GM23338 (cell line): Measurements from ENCODE around the gene CMIP. TPM values are rescaled to one million over a fixed set of nuclear protein-coding genes. Genes with fewer than 3 reads are reported as not detected.

Source experiments
- ATAC-seq: fragments of 200-7000 bp; cut with Tn5 transposase; 3 replicates; pipeline ENCODE4 v1.9.1; 2020
- DNase-seq: peaks from one replicate; pipeline ENCODE4 v3.0.0-alpha.2; 2015; ENCODE audit warnings: low spot score
- H2AFZ ChIP-seq: fragments of 200-600 bp; sonication (generic); 2 replicates; pipeline ENCODE4 v1.8.0; 2016; ENCODE audit warnings: antibody characterized with exemption, mild to moderate bottlenecking, moderate library complexity
- H3F3A ChIP-seq: fragments of 200-600 bp; sonication (generic); replicated peaks from 2 replicates; pipeline ENCODE4 v1.8.0; 2017; ENCODE audit warnings: antibody characterized with exemption, mixed run types, low read depth
- H3K27ac ChIP-seq: fragments of 200-600 bp; sonication (generic); 2 replicates; pipeline ENCODE4 v1.6.1; 2016; ENCODE audit warnings: low read depth
- H3K27me3 ChIP-seq: fragments of 200-600 bp; sonication (generic); 2 replicates; pipeline ENCODE4 v1.8.0; 2016; ENCODE audit warnings: mild to moderate bottlenecking, mixed run types, moderate library complexity; ENCODE audit not compliant: insufficient read depth
- H3K36me3 ChIP-seq: fragments of 200-600 bp; sonication (generic); 2 replicates; pipeline ENCODE4 v1.8.0; 2016; ENCODE audit warnings: mild to moderate bottlenecking; ENCODE audit not compliant: insufficient read depth
- H3K4me1 ChIP-seq: fragments of 200-600 bp; sonication (generic); 2 replicates; pipeline ENCODE4 v1.8.0; 2016; ENCODE audit warnings: mild to moderate bottlenecking, moderate library complexity; ENCODE audit not compliant: insufficient read depth
- H3K4me2 ChIP-seq: fragments of 200-600 bp; sonication (generic); 2 replicates; pipeline ENCODE4 v1.7.1; 2017; ENCODE audit warnings: mixed run types
- H3K4me3 ChIP-seq: fragments of 200-600 bp; sonication (generic); 2 replicates; pipeline ENCODE4 v1.6.1; 2016; ENCODE audit warnings: mixed run types
- H3K79me2 ChIP-seq: fragments of 200-600 bp; sonication (generic); replicated peaks from 2 replicates; pipeline ENCODE4 v1.8.0; 2017; ENCODE audit warnings: mild to moderate bottlenecking; ENCODE audit not compliant: insufficient read depth
- H3K9me2 ChIP-seq: fragments of 200-600 bp; sonication (generic); 2 replicates; pipeline ENCODE4 v1.8.0; 2017; ENCODE audit not compliant: insufficient read depth
- H4K20me1 ChIP-seq: fragments of 200-600 bp; sonication (generic); replicated peaks from 2 replicates; pipeline ENCODE4 v1.8.0; 2017; ENCODE audit warnings: mild to moderate bottlenecking; ENCODE audit not compliant: insufficient read depth
- H3K27ac Mint-ChIP-seq: 2 replicates; pipeline ENCODE4 v1.8.0; 2020; ENCODE audit warnings: inconsistent platforms, mild to moderate bottlenecking, moderate library complexity, mixed read lengths
- H3K27me3 Mint-ChIP-seq: 3 replicates; pipeline ENCODE4 v1.8.0; 2022; ENCODE audit warnings: low read depth, mild to moderate bottlenecking, moderate library complexity, mixed read lengths, inconsistent platforms; ENCODE audit not compliant: insufficient read depth, poor library complexity
- H3K36me3 Mint-ChIP-seq: 3 replicates; pipeline ENCODE4 v1.8.0; 2021; ENCODE audit warnings: low read depth, mild to moderate bottlenecking, inconsistent platforms, moderate library complexity, mixed read lengths
- H3K4me1 Mint-ChIP-seq: 3 replicates; pipeline ENCODE4 v1.8.0; 2020; ENCODE audit warnings: mild to moderate bottlenecking, inconsistent platforms, mixed read lengths
- H3K4me3 Mint-ChIP-seq: 3 replicates; pipeline ENCODE4 v1.8.0; 2021; ENCODE audit warnings: moderate library complexity, mild to moderate bottlenecking, inconsistent platforms, mixed read lengths
- H3K9me3 Mint-ChIP-seq: 3 replicates; pipeline ENCODE4 v1.8.0; 2020; ENCODE audit warnings: moderate library complexity, mild to moderate bottlenecking, inconsistent platforms, mixed read lengths
- CREB1 ChIP-seq: fragments of 250-450 bp; sonication (Bioruptor Pico); IDR thresholded peaks from 2 replicates; pipeline ENCODE4 v1.5.0; 2020; ENCODE audit warnings: low read depth, mild to moderate bottlenecking, moderate library complexity
- EZH2 ChIP-seq: fragments of 200-600 bp; sonication (generic); IDR thresholded peaks from one replicate; pipeline ENCODE4 v1.8.0; 2017; ENCODE audit warnings: antibody characterized with exemption, mild to moderate bottlenecking, low read depth; ENCODE audit not compliant: unreplicated experiment
- EZH2phosphoT487 ChIP-seq: fragments of 200-600 bp; sonication (generic); IDR thresholded peaks from one replicate; pipeline ENCODE4 v1.8.1; 2018; ENCODE audit warnings: antibody characterized with exemption; ENCODE audit not compliant: unreplicated experiment
- JUNB ChIP-seq: IDR thresholded peaks from one replicate; pipeline ENCODE4 v1.6.1; 2016; ENCODE audit warnings: antibody characterized with exemption; ENCODE audit not compliant: unreplicated experiment
- NANOG ChIP-seq: IDR thresholded peaks from 2 replicates; pipeline ENCODE4 v1.6.1; 2016; ENCODE audit warnings: antibody characterized with exemption, borderline replicate concordance
- POLR2AphosphoS5 ChIP-seq: IDR thresholded peaks from 2 replicates; pipeline ENCODE4 v1.6.1; 2016; ENCODE audit warnings: antibody characterized with exemption, low read depth
- STAT1 ChIP-seq: IDR thresholded peaks from one replicate; pipeline ENCODE4 v1.6.1; 2016; ENCODE audit warnings: antibody characterized with exemption; ENCODE audit not compliant: unreplicated experiment
- ZNF114 ChIP-seq: fragments of 250-450 bp; sonication (Bioruptor Pico); IDR thresholded peaks from 2 replicates; pipeline ENCODE4 v1.5.0; 2020; ENCODE audit warnings: mild to moderate bottlenecking, moderate library complexity
- ZNF331 ChIP-seq: fragments of 250-450 bp; sonication (Bioruptor Pico); IDR thresholded peaks from 2 replicates; pipeline ENCODE4 v1.5.0; 2020; ENCODE audit warnings: low read depth, mild to moderate bottlenecking, moderate library complexity
- polyA plus RNA-seq: library from polyadenylated mRNA; unstranded; fragments of >200 nt; fragmentation: Nextera tagmentation; extraction: Ambion mirVana; gene quantifications from 2 replicates; pipeline ENCODE4 v1.2.1, GENCODE V29; 2016
- total RNA-seq: library from RNA; depleted of rRNA; stranded (reverse); fragments of >200 nt; shearing (Covaris generic); gene quantifications from 2 replicates; pipeline ENCODE4 v1.2.3, GENCODE V29; 2014
- TF ChIP-seq, protein P1 (sequence below): IDR thresholded peaks from 2 replicates; pipeline ENCODE4 v1.6.1; 2016; ENCODE audit warnings: antibody characterized with exemption
- TF ChIP-seq, protein P2 (sequence below): fragments of 250-450 bp; sonication (Bioruptor Pico); IDR thresholded peaks from 2 replicates; pipeline ENCODE4 v1.5.0; 2020; ENCODE audit warnings: mild to moderate bottlenecking, moderate library complexity
- TF ChIP-seq, protein P3 (sequence below), 2 experiments: fragments of 200-600 bp in 1 of 2; sonication (generic) in 1 of 2; conservative IDR thresholded peaks; 2 replicates each; pipeline versions ENCODE4 v1.5.1 to v1.6.1; 2016 to 2017; ENCODE audit warnings: antibody characterized with exemption in 2 of 2, low read depth in 2 of 2, mild to moderate bottlenecking in 2 of 2, moderate library complexity in 1 of 2
- TF ChIP-seq, protein P4 (sequence below): IDR thresholded peaks from one replicate; pipeline ENCODE4 v1.6.1; 2018; ENCODE audit warnings: antibody characterized with exemption; ENCODE audit not compliant: unreplicated experiment

The CMIP gene
- total and polyA plus RNA-seq, 2 experiments from 2014 or later = 9.5 to 62.3 TPM

DNA sequence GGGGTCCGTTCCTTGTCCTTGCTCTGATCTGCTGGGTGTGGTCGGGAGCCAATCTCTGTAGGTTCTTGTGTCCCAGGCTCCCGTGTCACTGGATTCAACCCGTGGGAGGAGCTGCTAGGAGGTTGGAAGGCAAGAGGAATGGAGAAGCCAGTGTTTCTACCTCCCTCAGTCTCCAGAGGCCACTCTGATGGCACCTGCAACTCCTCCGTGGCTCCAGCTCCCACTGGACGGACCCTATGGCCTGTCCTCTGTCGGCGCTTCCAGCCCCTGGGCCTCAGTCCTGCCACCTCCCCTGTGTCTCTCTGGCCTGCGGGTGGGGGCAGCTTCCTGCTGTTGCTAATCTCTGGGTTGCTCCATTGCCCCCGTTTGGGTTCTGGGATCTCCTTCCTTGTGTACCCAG, 71.1 kb downstream of the CMIP start:
- no peaks in the 10 kb centered on the region for H3K36me3 ChIP-seq
- H3K79me2 ChIP-seq = peaks cover 92% of the 10 kb centered on the region
- 0 out of 2 replicates have a peak, but pooled peaks cover 5% of the 10 kb centered on the region for H3F3A ChIP-seq
- H3K27ac ChIP-seq = no peak overlapping the region
- H3K4me1 Mint-ChIP-seq = peaks cover 25% of the 10 kb centered on the region
- ATAC-seq (no peak), DNase-seq (no peak)
- no peak overlapping the region for H3K4me3 ChIP-seq
- TF ChIP-seq EZH2 (no peak), STAT1 (no peak), POLR2AphosphoS5 (no peak), ZNF114 (CRISPR knock-in tag) (no peak), JUNB (no peak), EZH2phosphoT487 (no peak), ZNF331 (CRISPR knock-in tag) (no peak), NANOG (no peak), CREB1 (CRISPR knock-in tag) (no peak)
- TF ChIP-seq, protein P1, sequence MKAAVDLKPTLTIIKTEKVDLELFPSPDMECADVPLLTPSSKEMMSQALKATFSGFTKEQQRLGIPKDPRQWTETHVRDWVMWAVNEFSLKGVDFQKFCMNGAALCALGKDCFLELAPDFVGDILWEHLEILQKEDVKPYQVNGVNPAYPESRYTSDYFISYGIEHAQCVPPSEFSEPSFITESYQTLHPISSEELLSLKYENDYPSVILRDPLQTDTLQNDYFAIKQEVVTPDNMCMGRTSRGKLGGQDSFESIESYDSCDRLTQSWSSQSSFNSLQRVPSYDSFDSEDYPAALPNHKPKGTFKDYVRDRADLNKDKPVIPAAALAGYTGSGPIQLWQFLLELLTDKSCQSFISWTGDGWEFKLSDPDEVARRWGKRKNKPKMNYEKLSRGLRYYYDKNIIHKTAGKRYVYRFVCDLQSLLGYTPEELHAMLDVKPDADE = no peak
- TF ChIP-seq, protein P2, sequence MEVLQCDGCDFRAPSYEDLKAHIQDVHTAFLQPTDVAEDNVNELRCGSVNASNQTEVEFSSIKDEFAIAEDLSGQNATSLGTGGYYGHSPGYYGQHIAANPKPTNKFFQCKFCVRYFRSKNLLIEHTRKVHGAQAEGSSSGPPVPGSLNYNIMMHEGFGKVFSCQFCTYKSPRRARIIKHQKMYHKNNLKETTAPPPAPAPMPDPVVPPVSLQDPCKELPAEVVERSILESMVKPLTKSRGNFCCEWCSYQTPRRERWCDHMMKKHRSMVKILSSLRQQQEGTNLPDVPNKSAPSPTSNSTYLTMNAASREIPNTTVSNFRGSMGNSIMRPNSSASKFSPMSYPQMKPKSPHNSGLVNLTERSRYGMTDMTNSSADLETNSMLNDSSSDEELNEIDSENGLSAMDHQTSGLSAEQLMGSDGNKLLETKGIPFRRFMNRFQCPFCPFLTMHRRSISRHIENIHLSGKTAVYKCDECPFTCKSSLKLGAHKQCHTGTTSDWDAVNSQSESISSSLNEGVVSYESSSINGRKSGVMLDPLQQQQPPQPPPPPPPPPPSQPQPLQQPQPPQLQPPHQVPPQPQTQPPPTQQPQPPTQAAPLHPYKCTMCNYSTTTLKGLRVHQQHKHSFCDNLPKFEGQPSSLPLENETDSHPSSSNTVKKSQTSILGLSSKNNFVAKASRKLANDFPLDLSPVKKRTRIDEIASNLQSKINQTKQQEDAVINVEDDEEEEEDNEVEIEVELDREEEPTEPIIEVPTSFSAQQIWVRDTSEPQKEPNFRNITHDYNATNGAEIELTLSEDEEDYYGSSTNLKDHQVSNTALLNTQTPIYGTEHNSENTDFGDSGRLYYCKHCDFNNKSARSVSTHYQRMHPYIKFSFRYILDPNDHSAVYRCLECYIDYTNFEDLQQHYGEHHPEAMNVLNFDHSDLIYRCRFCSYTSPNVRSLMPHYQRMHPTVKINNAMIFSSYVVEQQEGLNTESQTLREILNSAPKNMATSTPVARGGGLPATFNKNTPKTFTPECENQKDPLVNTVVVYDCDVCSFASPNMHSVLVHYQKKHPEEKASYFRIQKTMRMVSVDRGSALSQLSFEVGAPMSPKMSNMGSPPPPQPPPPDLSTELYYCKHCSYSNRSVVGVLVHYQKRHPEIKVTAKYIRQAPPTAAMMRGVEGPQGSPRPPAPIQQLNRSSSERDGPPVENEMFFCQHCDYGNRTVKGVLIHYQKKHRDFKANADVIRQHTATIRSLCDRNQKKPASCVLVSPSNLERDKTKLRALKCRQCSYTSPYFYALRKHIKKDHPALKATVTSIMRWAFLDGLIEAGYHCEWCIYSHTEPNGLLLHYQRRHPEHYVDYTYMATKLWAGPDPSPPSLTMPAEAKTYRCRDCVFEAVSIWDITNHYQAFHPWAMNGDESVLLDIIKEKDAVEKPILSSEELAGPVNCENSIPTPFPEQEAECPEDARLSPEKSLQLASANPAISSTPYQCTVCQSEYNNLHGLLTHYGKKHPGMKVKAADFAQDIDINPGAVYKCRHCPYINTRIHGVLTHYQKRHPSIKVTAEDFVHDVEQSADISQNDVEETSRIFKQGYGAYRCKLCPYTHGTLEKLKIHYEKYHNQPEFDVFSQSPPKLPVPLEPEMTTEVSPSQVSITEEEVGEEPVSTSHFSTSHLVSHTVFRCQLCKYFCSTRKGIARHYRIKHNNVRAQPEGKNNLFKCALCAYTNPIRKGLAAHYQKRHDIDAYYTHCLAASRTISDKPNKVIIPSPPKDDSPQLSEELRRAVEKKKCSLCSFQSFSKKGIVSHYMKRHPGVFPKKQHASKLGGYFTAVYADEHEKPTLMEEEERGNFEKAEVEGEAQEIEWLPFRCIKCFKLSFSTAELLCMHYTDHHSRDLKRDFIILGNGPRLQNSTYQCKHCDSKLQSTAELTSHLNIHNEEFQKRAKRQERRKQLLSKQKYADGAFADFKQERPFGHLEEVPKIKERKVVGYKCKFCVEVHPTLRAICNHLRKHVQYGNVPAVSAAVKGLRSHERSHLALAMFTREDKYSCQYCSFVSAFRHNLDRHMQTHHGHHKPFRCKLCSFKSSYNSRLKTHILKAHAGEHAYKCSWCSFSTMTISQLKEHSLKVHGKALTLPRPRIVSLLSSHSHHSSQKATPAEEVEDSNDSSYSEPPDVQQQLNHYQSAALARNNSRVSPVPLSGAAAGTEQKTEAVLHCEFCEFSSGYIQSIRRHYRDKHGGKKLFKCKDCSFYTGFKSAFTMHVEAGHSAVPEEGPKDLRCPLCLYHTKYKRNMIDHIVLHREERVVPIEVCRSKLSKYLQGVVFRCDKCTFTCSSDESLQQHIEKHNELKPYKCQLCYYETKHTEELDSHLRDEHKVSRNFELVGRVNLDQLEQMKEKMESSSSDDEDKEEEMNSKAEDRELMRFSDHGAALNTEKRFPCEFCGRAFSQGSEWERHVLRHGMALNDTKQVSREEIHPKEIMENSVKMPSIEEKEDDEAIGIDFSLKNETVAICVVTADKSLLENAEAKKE (CRISPR knock-in tag) = no peak
- TF ChIP-seq, protein P3, sequence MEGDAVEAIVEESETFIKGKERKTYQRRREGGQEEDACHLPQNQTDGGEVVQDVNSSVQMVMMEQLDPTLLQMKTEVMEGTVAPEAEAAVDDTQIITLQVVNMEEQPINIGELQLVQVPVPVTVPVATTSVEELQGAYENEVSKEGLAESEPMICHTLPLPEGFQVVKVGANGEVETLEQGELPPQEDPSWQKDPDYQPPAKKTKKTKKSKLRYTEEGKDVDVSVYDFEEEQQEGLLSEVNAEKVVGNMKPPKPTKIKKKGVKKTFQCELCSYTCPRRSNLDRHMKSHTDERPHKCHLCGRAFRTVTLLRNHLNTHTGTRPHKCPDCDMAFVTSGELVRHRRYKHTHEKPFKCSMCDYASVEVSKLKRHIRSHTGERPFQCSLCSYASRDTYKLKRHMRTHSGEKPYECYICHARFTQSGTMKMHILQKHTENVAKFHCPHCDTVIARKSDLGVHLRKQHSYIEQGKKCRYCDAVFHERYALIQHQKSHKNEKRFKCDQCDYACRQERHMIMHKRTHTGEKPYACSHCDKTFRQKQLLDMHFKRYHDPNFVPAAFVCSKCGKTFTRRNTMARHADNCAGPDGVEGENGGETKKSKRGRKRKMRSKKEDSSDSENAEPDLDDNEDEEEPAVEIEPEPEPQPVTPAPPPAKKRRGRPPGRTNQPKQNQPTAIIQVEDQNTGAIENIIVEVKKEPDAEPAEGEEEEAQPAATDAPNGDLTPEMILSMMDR (conservative IDR thresholded peaks at IDR 0.05; ENCODE audit: low read depth in 2 of 2) = no peak
- TF ChIP-seq, protein P4, sequence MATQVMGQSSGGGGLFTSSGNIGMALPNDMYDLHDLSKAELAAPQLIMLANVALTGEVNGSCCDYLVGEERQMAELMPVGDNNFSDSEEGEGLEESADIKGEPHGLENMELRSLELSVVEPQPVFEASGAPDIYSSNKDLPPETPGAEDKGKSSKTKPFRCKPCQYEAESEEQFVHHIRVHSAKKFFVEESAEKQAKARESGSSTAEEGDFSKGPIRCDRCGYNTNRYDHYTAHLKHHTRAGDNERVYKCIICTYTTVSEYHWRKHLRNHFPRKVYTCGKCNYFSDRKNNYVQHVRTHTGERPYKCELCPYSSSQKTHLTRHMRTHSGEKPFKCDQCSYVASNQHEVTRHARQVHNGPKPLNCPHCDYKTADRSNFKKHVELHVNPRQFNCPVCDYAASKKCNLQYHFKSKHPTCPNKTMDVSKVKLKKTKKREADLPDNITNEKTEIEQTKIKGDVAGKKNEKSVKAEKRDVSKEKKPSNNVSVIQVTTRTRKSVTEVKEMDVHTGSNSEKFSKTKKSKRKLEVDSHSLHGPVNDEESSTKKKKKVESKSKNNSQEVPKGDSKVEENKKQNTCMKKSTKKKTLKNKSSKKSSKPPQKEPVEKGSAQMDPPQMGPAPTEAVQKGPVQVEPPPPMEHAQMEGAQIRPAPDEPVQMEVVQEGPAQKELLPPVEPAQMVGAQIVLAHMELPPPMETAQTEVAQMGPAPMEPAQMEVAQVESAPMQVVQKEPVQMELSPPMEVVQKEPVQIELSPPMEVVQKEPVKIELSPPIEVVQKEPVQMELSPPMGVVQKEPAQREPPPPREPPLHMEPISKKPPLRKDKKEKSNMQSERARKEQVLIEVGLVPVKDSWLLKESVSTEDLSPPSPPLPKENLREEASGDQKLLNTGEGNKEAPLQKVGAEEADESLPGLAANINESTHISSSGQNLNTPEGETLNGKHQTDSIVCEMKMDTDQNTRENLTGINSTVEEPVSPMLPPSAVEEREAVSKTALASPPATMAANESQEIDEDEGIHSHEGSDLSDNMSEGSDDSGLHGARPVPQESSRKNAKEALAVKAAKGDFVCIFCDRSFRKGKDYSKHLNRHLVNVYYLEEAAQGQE = no peak
- no peak overlapping the region for H2AFZ ChIP-seq
- peaks cover 13% of the 10 kb centered on the region for H3K27me3 Mint-ChIP-seq
- no peaks in the 10 kb centered on the region for H3K27me3 ChIP-seq
- no peak overlapping the region for H3K4me3 Mint-ChIP-seq
- H3K4me1 ChIP-seq = peaks cover 19% of the 10 kb centered on the region
- H3K27ac Mint-ChIP-seq = 0 out of 2 replicates have a peak overlapping the region, but pooled peaks have one; percentile 12
- no peak overlapping the region for H3K4me2 ChIP-seq
- no peaks in the 10 kb centered on the region for H3K9me2 ChIP-seq
- peaks cover 46% of the 10 kb centered on the region for H4K20me1 ChIP-seq
- H3K9me3 Mint-ChIP-seq = 0 out of 3 replicates have a peak, but pooled peaks cover 8% of the 10 kb centered on the region
- H3K36me3 Mint-ChIP-seq = peaks cover 23% of the 10 kb centered on the region
